Retinal pigment epithelial cell (primary cell): Measurements from ENCODE around the gene KRTAP24-1.

Experiments
- DNase-seq: peaks from one replicate; pipeline ENCODE4 v3.0.0-alpha.2; 2010; ENCODE audit warnings: low read depth
- H3K4me3 ChIP-seq: 2 replicates; pipeline ENCODE4 v1.5.1; 2011; ENCODE audit warnings: mild to moderate bottlenecking, low read length, control low read depth, moderate library complexity
- CTCF ChIP-seq: conservative IDR thresholded peaks from 2 replicates; pipeline ENCODE4 v1.5.1; 2011; ENCODE audit warnings: low read depth, low read length, control low read depth, inconsistent platforms

KRTAP24-1 gene

GRCh38 chr21:30255679-30256078, 27.1 kb downstream of the KRTAP24-1 start:
- TF ChIP-seq CTCF, result no peak
- DNase-seq, result no peak
- no peak overlapping the region for H3K4me3 ChIP-seq

DNA sequence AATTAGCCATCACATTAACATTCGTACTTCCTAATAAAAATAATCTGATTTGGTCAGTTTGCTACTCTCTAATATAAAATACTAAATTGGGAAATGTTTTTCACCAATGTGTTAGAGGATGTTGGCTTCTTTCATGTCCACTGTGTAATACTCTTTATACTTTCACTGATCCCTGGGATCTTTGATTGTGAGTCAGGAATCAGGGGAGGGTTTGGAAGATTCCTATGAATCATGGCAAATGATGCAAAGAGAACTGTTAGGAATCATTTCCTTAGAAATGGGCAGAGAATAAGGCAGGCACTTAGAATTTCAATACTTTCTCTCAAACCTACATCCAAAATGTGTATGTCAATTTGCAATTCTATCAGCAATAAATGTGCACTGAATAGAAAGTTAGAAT, 31.0 kb downstream of the KRTAP24-1 start:
- no peak overlapping the region for H3K4me3 ChIP-seq
- no peak for TF ChIP-seq CTCF
- DNase-seq, result no peak

DNA sequence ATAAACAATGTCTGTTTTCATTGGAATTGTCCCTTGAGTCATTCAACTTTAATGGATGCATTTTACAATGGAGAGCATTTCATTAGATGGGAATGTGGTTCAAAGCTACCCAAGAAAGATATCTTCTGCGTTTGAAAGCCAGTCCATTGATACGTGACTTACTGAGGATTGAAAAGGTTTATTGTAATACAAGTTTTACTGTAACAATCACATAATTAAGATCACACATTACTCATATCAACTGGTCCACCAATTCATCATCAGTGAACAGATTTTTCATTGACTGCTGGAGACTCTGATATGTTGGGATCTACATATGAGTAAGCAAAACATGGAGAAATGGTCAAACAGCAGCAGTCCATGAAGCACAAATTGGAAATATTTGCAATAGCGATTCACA, 32.8 kb downstream of the KRTAP24-1 start:
- H3K4me3 ChIP-seq, result no peak overlapping the region
- no peak for TF ChIP-seq CTCF
- no peak for DNase-seq

DNA sequence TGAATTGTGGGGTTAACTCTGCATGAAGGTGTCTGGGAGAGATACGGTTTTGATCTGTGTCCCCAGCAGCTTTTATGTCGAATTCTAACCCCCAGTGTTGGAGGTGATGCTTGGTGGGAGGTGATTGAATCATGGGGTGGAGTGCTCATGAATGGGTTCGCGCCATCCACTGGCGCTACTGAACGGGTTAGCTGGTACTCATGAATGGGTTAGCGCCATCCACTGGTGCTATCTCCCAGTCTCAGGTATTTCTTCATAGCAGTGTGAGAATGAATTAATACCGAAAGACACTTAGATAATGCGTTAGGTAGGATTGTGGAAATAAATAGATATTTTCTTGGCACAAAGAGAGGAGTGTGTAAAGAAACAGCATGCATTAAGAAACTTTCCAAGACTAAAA, 33.9 kb downstream of the KRTAP24-1 start:
- no peak overlapping the region for H3K4me3 ChIP-seq
- no peak for DNase-seq
- no peak for TF ChIP-seq CTCF

DNA sequence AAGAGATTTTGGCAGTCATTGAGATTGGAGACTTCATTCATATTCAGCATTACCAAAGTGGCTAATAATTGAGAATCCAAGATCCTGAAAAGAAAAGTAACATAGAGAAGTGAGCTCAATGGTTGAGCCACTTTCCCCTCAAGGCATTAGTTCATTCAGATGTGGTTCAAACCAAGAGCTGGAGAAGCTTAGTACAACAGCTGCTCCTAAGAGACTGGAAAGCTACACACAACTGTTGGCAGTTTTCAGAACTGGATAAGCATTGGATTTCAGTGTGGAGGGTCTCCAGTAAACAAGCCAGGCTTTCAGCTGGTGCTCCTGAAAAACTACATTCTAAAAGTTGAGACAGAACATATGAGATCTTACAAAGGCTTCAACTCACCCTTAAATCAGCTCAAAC, 37.7 kb downstream of the KRTAP24-1 start:
- no peak overlapping the region for H3K4me3 ChIP-seq
- no peak for DNase-seq
- TF ChIP-seq CTCF, result no peak

DNA sequence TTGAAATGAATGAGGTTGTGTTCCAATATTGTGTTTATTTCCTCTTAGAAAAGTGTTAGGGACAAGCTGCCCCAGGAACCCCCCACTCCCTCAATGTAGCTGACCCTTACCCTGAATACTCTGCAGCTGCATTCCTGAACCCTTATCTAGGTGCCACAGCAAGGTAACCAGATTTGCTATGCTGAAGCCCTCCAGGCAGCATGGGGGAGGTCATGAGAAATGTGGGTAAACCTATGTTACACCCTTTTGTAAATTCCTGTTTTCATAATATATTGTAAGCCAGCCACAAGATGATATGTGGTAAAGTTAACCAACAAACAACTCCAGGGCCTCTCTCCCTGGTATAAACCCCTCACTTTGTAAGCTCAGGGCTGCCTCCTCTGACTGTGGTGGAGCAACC, 39.1 kb downstream of the KRTAP24-1 start:
- no peak for TF ChIP-seq CTCF

DNA sequence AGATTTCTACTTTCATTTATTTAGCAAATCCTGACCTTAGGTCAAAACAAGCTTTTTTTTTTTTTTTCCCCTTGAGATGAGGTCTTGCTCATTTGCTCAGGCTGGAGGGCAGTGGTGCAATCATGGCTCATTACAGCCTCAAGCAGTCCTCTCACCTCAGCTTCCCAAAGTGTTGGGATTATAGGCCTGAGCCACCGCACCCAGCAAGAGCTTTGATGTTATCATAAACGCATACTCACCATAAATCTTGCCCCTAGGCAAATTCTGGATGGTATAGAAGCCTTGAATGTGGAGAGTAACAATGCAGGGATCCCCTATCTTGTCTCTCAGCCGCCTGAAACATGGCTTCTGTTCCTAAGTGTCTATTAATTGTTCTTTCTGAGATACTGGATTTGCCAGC, 42.1 kb downstream of the KRTAP24-1 start:
- TF ChIP-seq CTCF, result no peak
- no peak overlapping the region for H3K4me3 ChIP-seq
- DNase-seq, result no peak

More for the DNA sequence above, 39.1 kb downstream of the KRTAP24-1 start:
- DNase-seq, result no peak
- no peak overlapping the region for H3K4me3 ChIP-seq
